Measurements from ENCODE around the gene OARD1.

Gene OARD1

DNA sequence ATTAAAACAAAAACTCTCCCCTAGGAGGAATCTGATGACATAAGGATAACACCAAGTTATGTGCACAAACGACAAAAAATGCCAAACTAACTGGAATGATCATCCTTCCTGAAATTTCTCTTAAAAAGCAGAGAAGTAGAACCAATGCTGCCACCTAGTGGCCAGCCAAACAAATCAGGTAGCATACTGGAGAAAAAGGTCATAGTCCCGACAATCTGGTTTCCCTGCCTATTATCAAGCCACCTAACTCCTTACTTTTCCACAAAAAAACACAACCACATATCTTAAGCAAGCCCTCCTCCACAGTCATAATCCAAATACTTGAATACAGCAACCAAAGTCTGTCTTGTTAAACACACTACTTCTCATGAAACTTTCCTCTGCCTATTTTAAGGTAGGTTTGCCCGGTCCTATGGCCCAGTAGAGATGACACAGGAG lies 5.3 kb downstream of the OARD1 start:
- Histone ChIP-seq H3K4me2 (no peak overlapping the region), H3K4me1 (ENCODE audit: low read depth, poor library complexity, severe bottlenecking) (peaks cover 15% of the 10 kb centered on the region), H4K20me1 (ENCODE audit: insufficient read depth) (no peaks in the 10 kb centered on the region), H3K4me3 (IDR thresholded peaks at IDR 0.05; ENCODE audit: insufficient read depth, low read depth, low read length) (no peak overlapping the region), H3K9ac (no peak overlapping the region), H3K36me3 (ENCODE audit: insufficient read depth) (no peaks in the 10 kb centered on the region), H2AFZ (ENCODE audit: low read depth) (no peak overlapping the region), H3K27ac (no peak overlapping the region), H3K79me2 (ENCODE audit: insufficient read depth, low read depth) (no peaks in the 10 kb centered on the region), H3K27me3 (ENCODE audit: insufficient read depth, low read depth) (no peaks in the 10 kb centered on the region)
- TF ChIP-seq, protein P1, sequence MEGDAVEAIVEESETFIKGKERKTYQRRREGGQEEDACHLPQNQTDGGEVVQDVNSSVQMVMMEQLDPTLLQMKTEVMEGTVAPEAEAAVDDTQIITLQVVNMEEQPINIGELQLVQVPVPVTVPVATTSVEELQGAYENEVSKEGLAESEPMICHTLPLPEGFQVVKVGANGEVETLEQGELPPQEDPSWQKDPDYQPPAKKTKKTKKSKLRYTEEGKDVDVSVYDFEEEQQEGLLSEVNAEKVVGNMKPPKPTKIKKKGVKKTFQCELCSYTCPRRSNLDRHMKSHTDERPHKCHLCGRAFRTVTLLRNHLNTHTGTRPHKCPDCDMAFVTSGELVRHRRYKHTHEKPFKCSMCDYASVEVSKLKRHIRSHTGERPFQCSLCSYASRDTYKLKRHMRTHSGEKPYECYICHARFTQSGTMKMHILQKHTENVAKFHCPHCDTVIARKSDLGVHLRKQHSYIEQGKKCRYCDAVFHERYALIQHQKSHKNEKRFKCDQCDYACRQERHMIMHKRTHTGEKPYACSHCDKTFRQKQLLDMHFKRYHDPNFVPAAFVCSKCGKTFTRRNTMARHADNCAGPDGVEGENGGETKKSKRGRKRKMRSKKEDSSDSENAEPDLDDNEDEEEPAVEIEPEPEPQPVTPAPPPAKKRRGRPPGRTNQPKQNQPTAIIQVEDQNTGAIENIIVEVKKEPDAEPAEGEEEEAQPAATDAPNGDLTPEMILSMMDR (conservative IDR thresholded peaks at IDR 0.05; ENCODE audit: low read depth, low read length): peak; percentile 84

DNA sequence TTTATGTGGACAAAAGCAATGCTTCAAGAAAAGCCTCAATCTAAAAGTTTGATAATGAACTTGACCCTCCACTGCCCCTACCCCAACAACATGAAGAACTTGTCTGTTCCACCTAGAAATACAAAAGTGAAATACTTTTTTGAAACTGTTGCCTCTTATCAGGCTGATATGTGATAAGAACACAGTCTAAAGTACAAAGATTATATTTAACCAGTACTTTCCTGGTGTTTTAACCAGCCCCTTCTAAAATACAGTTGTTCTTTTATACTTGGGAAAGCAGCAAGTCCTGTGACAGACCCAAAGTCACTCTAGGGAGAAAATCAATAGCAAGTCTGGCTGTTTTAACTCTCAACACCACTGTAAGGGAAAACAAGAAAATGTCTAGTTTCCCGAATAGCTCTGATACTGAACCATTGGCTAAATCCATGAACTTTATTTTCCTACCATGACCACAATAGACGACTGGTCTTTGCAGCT lies 6.6 kb downstream of the OARD1 start:
- no peaks in the 10 kb centered on the region for H3K79me2 ChIP-seq (ENCODE audit: insufficient read depth, low read depth)
- H3K4me3 ChIP-seq (IDR thresholded peaks at IDR 0.05; ENCODE audit: insufficient read depth, low read depth, low read length): no peak overlapping the region
- no peak overlapping the region for H3K27ac ChIP-seq
- H2AFZ ChIP-seq (ENCODE audit: low read depth): no peak overlapping the region
- TF ChIP-seq, protein P1 (conservative IDR thresholded peaks at IDR 0.05; ENCODE audit: low read depth, low read length): no peak
- no peak overlapping the region for H3K4me2 ChIP-seq
- no peaks in the 10 kb centered on the region for H4K20me1 ChIP-seq (ENCODE audit: insufficient read depth)
- H3K9ac ChIP-seq: no peak overlapping the region
- no peaks in the 10 kb centered on the region for H3K27me3 ChIP-seq (ENCODE audit: insufficient read depth, low read depth)
- H3K4me1 ChIP-seq (ENCODE audit: low read depth, poor library complexity, severe bottlenecking): peaks cover 10% of the 10 kb centered on the region
- no peaks in the 10 kb centered on the region for H3K36me3 ChIP-seq (ENCODE audit: insufficient read depth)

DNA sequence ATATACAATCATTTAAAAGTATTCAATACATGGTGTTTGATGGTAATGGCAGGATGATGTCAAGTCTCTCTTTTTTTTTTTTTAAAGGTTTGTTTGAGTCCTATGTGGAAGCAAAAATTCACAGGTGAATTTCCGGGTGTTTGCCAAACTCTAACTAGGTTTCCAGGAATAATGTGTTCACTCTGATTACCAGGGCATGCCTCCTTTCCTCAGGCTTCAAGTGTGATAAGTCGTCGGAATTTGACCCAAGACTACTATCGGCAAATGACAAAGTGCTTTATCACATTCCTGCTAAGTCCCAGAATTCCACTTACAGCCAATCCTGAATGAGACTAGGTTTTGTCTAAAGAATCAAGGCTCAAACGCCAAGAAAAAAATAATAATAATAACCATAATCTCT lies 7.3 kb downstream of the OARD1 start:
- Histone ChIP-seq H3K79me2 (ENCODE audit: insufficient read depth, low read depth) (no peaks in the 10 kb centered on the region), H3K4me1 (ENCODE audit: low read depth, poor library complexity, severe bottlenecking) (peaks cover 8% of the 10 kb centered on the region)

DNA sequence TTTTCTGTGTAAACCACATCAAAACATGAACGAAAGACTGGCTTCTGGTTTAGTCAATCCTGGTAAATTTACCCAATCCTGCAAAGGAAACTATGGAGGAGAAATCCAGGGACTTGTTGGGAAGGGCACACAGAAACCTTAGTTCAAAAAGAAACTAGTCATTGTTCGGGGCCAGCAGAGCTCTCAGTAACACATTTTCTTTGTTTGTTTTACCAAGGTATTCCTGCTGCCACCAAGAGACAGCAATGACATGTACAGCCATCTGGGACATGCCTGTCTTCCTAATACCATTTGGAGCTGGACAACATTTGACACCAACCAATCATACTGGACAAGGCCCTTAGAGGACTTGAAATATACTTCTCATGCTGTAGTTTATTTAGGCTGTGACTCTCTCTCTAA lies 8.3 kb downstream of the OARD1 start:
- no peak overlapping the region for H3K4me2 ChIP-seq
- H3K4me1 ChIP-seq (ENCODE audit: low read depth, poor library complexity, severe bottlenecking): peaks cover 8% of the 10 kb centered on the region
- no peak overlapping the region for H3K9ac ChIP-seq

More for the DNA sequence above, 7.3 kb downstream of the OARD1 start:
- Histone ChIP-seq H3K27ac (no peak overlapping the region), H3K9ac (no peak overlapping the region), H3K27me3 (ENCODE audit: insufficient read depth, low read depth) (no peaks in the 10 kb centered on the region), H2AFZ (ENCODE audit: low read depth) (no peak overlapping the region), H3K36me3 (ENCODE audit: insufficient read depth) (no peaks in the 10 kb centered on the region), H3K4me2 (no peak overlapping the region), H3K4me3 (IDR thresholded peaks at IDR 0.05; ENCODE audit: insufficient read depth, low read depth, low read length) (no peak overlapping the region), H4K20me1 (ENCODE audit: insufficient read depth) (no peaks in the 10 kb centered on the region)
- TF ChIP-seq, protein P1 (conservative IDR thresholded peaks at IDR 0.05; ENCODE audit: low read depth, low read length): no peak

More for the DNA sequence above, 8.3 kb downstream of the OARD1 start:
- no peaks in the 10 kb centered on the region for H4K20me1 ChIP-seq (ENCODE audit: insufficient read depth)
- no peaks in the 10 kb centered on the region for H3K79me2 ChIP-seq (ENCODE audit: insufficient read depth, low read depth)
- TF ChIP-seq, protein P1 (conservative IDR thresholded peaks at IDR 0.05; ENCODE audit: low read depth, low read length): no peak
- H3K27me3 ChIP-seq (ENCODE audit: insufficient read depth, low read depth): no peaks in the 10 kb centered on the region
- no peak overlapping the region for H3K27ac ChIP-seq
- H3K4me3 ChIP-seq (IDR thresholded peaks at IDR 0.05; ENCODE audit: insufficient read depth, low read depth, low read length): no peak overlapping the region
- no peaks in the 10 kb centered on the region for H3K36me3 ChIP-seq (ENCODE audit: insufficient read depth)
- no peak overlapping the region for H2AFZ ChIP-seq (ENCODE audit: low read depth)

All from KMS-11 (cell line).